ENCODE results near the gene SPATA1. TPM values are rescaled to one million over a fixed set of nuclear protein-coding genes. Genes with fewer than 3 reads are reported as not detected.

SPATA1 gene
- total RNA-seq, 2 donors from 2014 or later, result 0.67 to 1.5 TPM

GRCh38 chr1:84541679-84542078, 35.5 kb downstream of the SPATA1 start:
- Histone ChIP-seq H3K36me3 (no peaks in the 10 kb centered on the region), H3K4me3 (no peak overlapping the region), H3K4me1 (no peaks in the 10 kb centered on the region), H3K9me3 (no peaks in the 10 kb centered on the region), H3K27me3 (no peaks in the 10 kb centered on the region), H3K27ac (no peak overlapping the region)
- TF ChIP-seq CTCF (IDR thresholded peaks at IDR 0.05), result peak in 1 of 2 donors; percentile 14
- DNase-seq (ENCODE audit: low spot score), result no peak

DNA sequence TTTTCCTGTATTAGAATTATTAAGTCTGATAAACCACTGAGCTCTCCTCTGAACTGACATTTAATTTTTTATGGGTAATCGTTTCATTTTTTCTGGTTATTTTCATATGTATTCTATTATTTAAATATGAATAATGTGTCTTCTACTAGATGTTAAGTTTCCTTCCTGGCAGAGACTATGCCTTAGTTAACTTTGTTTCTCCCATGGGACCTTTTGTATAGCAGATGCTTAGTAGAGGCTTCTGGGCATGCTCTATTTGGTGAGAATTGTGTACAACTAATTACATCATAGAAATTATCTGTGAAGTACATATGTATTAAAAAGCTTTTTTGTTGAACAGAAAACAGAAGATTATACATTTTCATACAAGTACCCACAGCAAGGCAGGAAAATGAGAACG, 44.6 kb downstream of the SPATA1 start:
- no peaks in the 10 kb centered on the region for H3K4me1 ChIP-seq
- no peaks in the 10 kb centered on the region for H3K9me3 ChIP-seq
- no peak for TF ChIP-seq CTCF (IDR thresholded peaks at IDR 0.05)
- no peak for DNase-seq (ENCODE audit: low spot score)
- no peaks in the 10 kb centered on the region for H3K27me3 ChIP-seq
- H3K36me3 ChIP-seq, result no peaks in the 10 kb centered on the region
- no peak overlapping the region for H3K4me3 ChIP-seq
- no peak overlapping the region for H3K27ac ChIP-seq

- H3K4me1 ChIP-seq, result peaks cover 0 to 8% of the 10 kb centered on the region in 2 donors
- no peaks in the 10 kb centered on the region for H3K27me3 ChIP-seq
- peaks cover 11% of the 10 kb centered on the region for H3K36me3 ChIP-seq
- H3K27ac ChIP-seq, result no peak overlapping the region
- DNase-seq (ENCODE audit: low spot score), result no peak
- H3K9me3 ChIP-seq, result no peaks in the 10 kb centered on the region
- no peak overlapping the region for H3K4me3 ChIP-seq
- no peak for TF ChIP-seq CTCF (IDR thresholded peaks at IDR 0.05)
Measured at GRCh38 chr1:84569216-84569615, 63.0 kb downstream of the SPATA1 start.

- Histone ChIP-seq H3K27me3 (no peaks in the 10 kb centered on the region), H3K36me3 (peaks cover 11% of the 10 kb centered on the region), H3K27ac (no peak overlapping the region), H3K4me3 (no peak overlapping the region), H3K9me3 (no peaks in the 10 kb centered on the region), H3K4me1 (peaks cover 0 to 8% of the 10 kb centered on the region in 2 donors)
- DNase-seq (ENCODE audit: low spot score), result no peak
- no peak for TF ChIP-seq CTCF (IDR thresholded peaks at IDR 0.05)
Measured at GRCh38 chr1:84570436-84571149, 64.4 kb downstream of the SPATA1 start.

GRCh38 chr1:84571150-84571535, 65.0 kb downstream of the SPATA1 start:
- H3K4me3 ChIP-seq, result no peak overlapping the region
- H3K27ac ChIP-seq, result no peak overlapping the region
- no peaks in the 10 kb centered on the region for H3K27me3 ChIP-seq
- no peak for DNase-seq (ENCODE audit: low spot score)
- TF ChIP-seq CTCF (IDR thresholded peaks at IDR 0.05), result no peak
- H3K4me1 ChIP-seq, result peaks cover 0 to 8% of the 10 kb centered on the region in 2 donors
- H3K36me3 ChIP-seq, result peaks cover 11% of the 10 kb centered on the region
- no peaks in the 10 kb centered on the region for H3K9me3 ChIP-seq

- Histone ChIP-seq H3K27me3 (no peaks in the 10 kb centered on the region), H3K36me3 (peaks cover 11% of the 10 kb centered on the region), H3K4me3 (peak overlapping the region; percentile 77 to 84), H3K27ac (peak overlapping the region; percentile 94 to 99), H3K9me3 (no peaks in the 10 kb centered on the region), H3K4me1 (peaks cover 0 to 8% of the 10 kb centered on the region in 2 donors)
- TF ChIP-seq CTCF (IDR thresholded peaks at IDR 0.05), result no peak
- no peak for DNase-seq (ENCODE audit: low spot score)
Measured at GRCh38 chr1:84573481-84573966, 67.3 kb downstream of the SPATA1 start.

All from right atrium auricular region (tissue), 2 donors.